HCT116 (cell line): ENCODE data around the gene HMGB2. TPM values are rescaled to one million over a fixed set of nuclear protein-coding genes. Genes with fewer than 3 reads are reported as not detected.

Experiments
- ATAC-seq: fragments of 200-7000 bp; cut with Tn5 transposase; 2 replicates; pipeline ENCODE4 v1.9.1; 2020; ENCODE audit warnings: mild to moderate bottlenecking, moderate library complexity
- BruUV-seq: library from RNA; stranded (reverse); fragments of 400-500 nt; replicated peaks from 2 replicates; lab custom pipeline; 2021; lab: Mats Ljungman, UMichigan
- CTCF ChIA-PET: fragments of 300-600 bp; sonication (Branson Sonifier 250); formaldehyde crosslinking; loops from one replicate; lab custom pipeline; 2021; ENCODE audit warnings: antibody characterized with exemption; lab: Charles Lee
- POLR2A ChIA-PET: fragments of 300-600, 350-600 bp; sonication (Branson Sonifier 250); formaldehyde crosslinking; loops from one replicate; lab custom pipeline; 2021; ENCODE audit warnings: antibody characterized with exemption; lab: Charles Lee
- RAD21 ChIA-PET, 2 experiments: fragments of 300-600 bp; sonication (Branson Sonifier 250); formaldehyde crosslinking; loops; one replicate each; lab custom pipeline; 2023; ENCODE audit warnings: low total read pairs in 2 of 2; ENCODE audit not compliant: uncharacterized antibody in 2 of 2, unreplicated experiment in 2 of 2, low non-redundant PET in 1 of 2; lab: Charles Lee
- DNase-seq: peaks from one replicate; pipeline ENCODE4 v3.0.0-alpha.2; 2010; ENCODE audit warnings: low read depth, low spot score
- H2AFZ ChIP-seq: fragments of 200-600 bp; shearing (Covaris generic), sonication (generic); 2 replicates; pipeline ENCODE4 v1.6.1; 2017; ENCODE audit warnings: low read depth, mixed run types, mixed read lengths, antibody characterized with exemption, low read length; ENCODE audit not compliant: poor library complexity, severe bottlenecking
- H3K27ac ChIP-seq: 2 replicates; pipeline ENCODE4 v1.5.1; 2012; ENCODE audit warnings: low read depth, low read length
- H3K27me3 ChIP-seq: fragments of 200-600 bp; sonication (generic); 2 replicates; pipeline ENCODE4 v1.6.1; 2016; ENCODE audit warnings: mixed run types, low read length, mixed read lengths; ENCODE audit not compliant: insufficient read depth
- H3K36me3 ChIP-seq, 2 experiments: fragments of 200-500 bp in 1 of 2; fragments of 200-600 bp in 1 of 2; sonication (Bioruptor generic) in 1 of 2; sonication (generic) in 1 of 2; 2 replicates each; pipeline versions ENCODE4 v1.5.1 to v1.6.1; 2014 to 2016; ENCODE audit warnings: low read length in 2 of 2, inconsistent platforms in 1 of 2, mixed read lengths in 1 of 2, mixed run types in 1 of 2; ENCODE audit not compliant: insufficient read depth in 2 of 2, control insufficient read depth in 1 of 2
- H3K4me1 ChIP-seq, 2 experiments: fragments of 200-600 bp in 1 of 2; sonication (generic) in 1 of 2; 2 replicates each; pipeline versions ENCODE4 v1.5.1 to v1.6.1; 2012 to 2017; ENCODE audit warnings: low read length in 2 of 2, inconsistent platforms in 1 of 2, mild to moderate bottlenecking in 1 of 2, mixed read lengths in 1 of 2, mixed run types in 1 of 2, moderate library complexity in 1 of 2; ENCODE audit not compliant: insufficient read depth in 2 of 2, control insufficient read depth in 1 of 2
- H3K4me2 ChIP-seq: fragments of 200-600 bp; sonication (generic); 2 replicates; pipeline ENCODE4 v1.6.1; 2017; ENCODE audit warnings: mixed run types, low read length, mixed read lengths
- H3K4me3 ChIP-seq, 2 experiments: fragments of 200-600 bp in 1 of 2; sonication (generic) in 1 of 2; replicated peaks in 1 of 2; 2 replicates each; pipeline ENCODE4 v1.5.1; 2011 to 2016; ENCODE audit warnings: low read length in 2 of 2, control low read depth in 1 of 2, low read depth in 1 of 2, mild to moderate bottlenecking in 1 of 2, mixed read lengths in 1 of 2, mixed run types in 1 of 2
- H3K79me2 ChIP-seq: fragments of 200-600 bp; sonication (generic); 2 replicates; pipeline ENCODE4 v1.6.1; 2017; ENCODE audit warnings: mild to moderate bottlenecking, mixed run types, low read length, moderate library complexity, mixed read lengths; ENCODE audit not compliant: insufficient read depth
- H3K9ac ChIP-seq: fragments of 200-600 bp; sonication (generic); 2 replicates; pipeline ENCODE4 v1.6.1; 2016; ENCODE audit warnings: low read length, mixed read lengths
- H3K9me2 ChIP-seq: fragments of 200-600 bp; sonication (generic), shearing (Covaris generic); 2 replicates; pipeline ENCODE4 v1.6.1; 2017; ENCODE audit warnings: mixed run types, mild to moderate bottlenecking, moderate library complexity; ENCODE audit not compliant: insufficient read depth
- H3K9me3 ChIP-seq, 2 experiments: fragments of 200-500 bp in 1 of 2; fragments of 200-600 bp in 1 of 2; sonication (Bioruptor generic) in 1 of 2; sonication (generic) in 1 of 2; 2 replicates each; pipeline ENCODE4 v1.6.1; 2014 to 2017; ENCODE audit warnings: low read length in 2 of 2, mixed read lengths in 2 of 2, inconsistent platforms in 1 of 2, low read depth in 1 of 2, mild to moderate bottlenecking in 1 of 2, mixed run types in 1 of 2, moderate library complexity in 1 of 2; ENCODE audit not compliant: control insufficient read depth in 1 of 2, insufficient read depth in 1 of 2
- H4K20me1 ChIP-seq: fragments of 200-600 bp; sonication (generic), shearing (Covaris generic); 2 replicates; pipeline ENCODE4 v1.6.1; 2017; ENCODE audit warnings: mixed run types, mild to moderate bottlenecking, moderate library complexity; ENCODE audit not compliant: insufficient read depth
- ATF3 ChIP-seq: IDR thresholded peaks from 2 replicates; pipeline ENCODE4 v1.6.1; 2012
- CBX3 ChIP-seq: IDR thresholded peaks from 2 replicates; pipeline ENCODE4 v1.6.1; 2012; ENCODE audit warnings: low read depth
- CTCF ChIP-seq, 3 experiments: fragments of 200-600 bp in 1 of 3; sonication (generic) in 1 of 3; IDR thresholded peaks in 2 of 3; conservative IDR thresholded peaks in 1 of 3; 2 replicates each; pipeline ENCODE4 v1.5.1; 2012 to 2017; ENCODE audit warnings: low read depth in 2 of 3, low read length in 2 of 3, antibody characterized with exemption in 1 of 3, borderline replicate concordance in 1 of 3, control low read depth in 1 of 3, mild to moderate bottlenecking in 1 of 3, mixed read lengths in 1 of 3, mixed run types in 1 of 3, moderate library complexity in 1 of 3; ENCODE audit not compliant: insufficient read depth in 1 of 3
- EZH2phosphoT487 ChIP-seq: fragments of 200-600 bp; IDR thresholded peaks from 2 replicates; pipeline ENCODE4 v1.6.1; 2018; ENCODE audit warnings: antibody characterized with exemption, borderline replicate concordance
- FOSL1 ChIP-seq: IDR thresholded peaks from 2 replicates; pipeline ENCODE4 v1.6.1; 2012; ENCODE audit warnings: low read depth
- RAD21 ChIP-seq: IDR thresholded peaks from 2 replicates; pipeline ENCODE4 v1.6.1; 2012; ENCODE audit warnings: low read depth, mild to moderate bottlenecking
- SIN3A ChIP-seq: IDR thresholded peaks from 2 replicates; pipeline ENCODE4 v1.6.1; 2012; ENCODE audit warnings: low read depth
- SP1 ChIP-seq: IDR thresholded peaks from 2 replicates; pipeline ENCODE4 v1.6.1; 2012; ENCODE audit warnings: low read depth
- ZFX ChIP-seq: fragments of 450-650 bp; IDR thresholded peaks from 2 replicates; pipeline ENCODE4 v1.6.1; 2017
- ZNF274 ChIP-seq: fragments of 200-500 bp; sonication (Bioruptor generic); IDR thresholded peaks from 2 replicates; pipeline ENCODE4 v1.6.1; 2014; ENCODE audit warnings: mild to moderate bottlenecking, low read depth, low read length, inconsistent platforms
- intact Hi-C: fragments of 100-400 bp; cut with micrococcal nuclease; formaldehyde crosslinking; loops from 2 replicates; pipeline ENCODE4 v1.10.0; 2022
- total RNA-seq: library from RNA; stranded (reverse); gene quantifications from one replicate; pipeline ENCODE4 v1.2.1, GENCODE V29; 2021; ENCODE audit not compliant: unreplicated experiment

HMGB2 gene
- total RNA-seq, 1 experiment from 2014 or later = 388 TPM

GRCh38 chr4:173288296-173288695 is 45.9 kb downstream of the HMGB2 start:
- BruUV-seq = no TSS peak
- Histone ChIP-seq H3K4me3 (no peak overlapping the region), H3K9ac (no peak overlapping the region), H3K4me2 (no peak overlapping the region), H3K9me3 (peaks cover 11 to 14% of the 10 kb centered on the region in 2 experiments; a peak in 2 of 4 replicates), H3K4me1 (no peaks in the 10 kb centered on the region), H3K27me3 (no peaks in the 10 kb centered on the region), H3K79me2 (no peaks in the 10 kb centered on the region), H3K9me2 (no peaks in the 10 kb centered on the region), H4K20me1 (no peaks in the 10 kb centered on the region; the same call in 1 of the 2 replicates), H3K27ac (no peak overlapping the region), H3K36me3 (no peaks in the 10 kb centered on the region), H2AFZ (no peak overlapping the region)
- TF ChIP-seq EZH2phosphoT487 (no peak), ATF3 (no peak), RAD21 (peak; percentile 24; the same call in 1 of the 2 replicates), FOSL1 (no peak), CTCF (IDR thresholded peaks at IDR 0.05 in 2 of 3, conservative IDR thresholded peaks at IDR 0.05 in 1 of 3; ENCODE audit: borderline replicate concordance in 1 of 3, insufficient read depth in 1 of 3, low read depth in 2 of 3, low read length in 2 of 3) (peak; percentile 21 to 64 (median 32); a peak in 4 of 6 replicates)
- ChIA-PET RAD21 (no interaction called here), POLR2A (no interaction called here), CTCF (no interaction called here)
- DNase-seq = peak; percentile 37
- intact Hi-C loops = no loop called here
- ATAC-seq = 0 out of 2 replicates have a peak, but pooled peaks have one; percentile 34

- no peaks in the 10 kb centered on the region for H3K4me1 ChIP-seq
- ATAC-seq (no peak), DNase-seq (no peak)
- H3K9me2 ChIP-seq = no peaks in the 10 kb centered on the region
- no peak overlapping the region for H3K4me3 ChIP-seq
- CTCF ChIA-PET = no interaction called here
- H4K20me1 ChIP-seq = no peaks in the 10 kb centered on the region; the same call in 1 of the 2 replicates
- no peak overlapping the region for H2AFZ ChIP-seq
- H3K27ac ChIP-seq = no peak overlapping the region
- H3K27me3 ChIP-seq = no peaks in the 10 kb centered on the region
- H3K79me2 ChIP-seq = no peaks in the 10 kb centered on the region
- H3K9me3 ChIP-seq = peaks cover 11 to 14% of the 10 kb centered on the region in 2 experiments; a peak in 2 of 4 replicates
- H3K9ac ChIP-seq = no peak overlapping the region
- no peak for TF ChIP-seq ZFX
- TF ChIP-seq CBX3 = peak; percentile 53; the same call in 1 of the 2 replicates
- no peak for TF ChIP-seq CTCF (IDR thresholded peaks at IDR 0.05 in 2 of 3, conservative IDR thresholded peaks at IDR 0.05 in 1 of 3; ENCODE audit: borderline replicate concordance in 1 of 3, insufficient read depth in 1 of 3, low read depth in 2 of 3, low read length in 2 of 3)
- no peak for TF ChIP-seq SP1
- no peak for TF ChIP-seq SIN3A
- TF ChIP-seq ZNF274 = no peak
- TF ChIP-seq, all 23 proteins: peak for 1
- RAD21 ChIA-PET = no interaction called here
- Histone ChIP-seq H3K36me3 (no peaks in the 10 kb centered on the region), H3K4me2 (no peak overlapping the region)
- intact Hi-C loops = no loop called here
- BruUV-seq = no TSS peak
- POLR2A ChIA-PET = no interaction called here
Measured at GRCh38 chr4:173287486-173287885, 46.7 kb downstream of the HMGB2 start.
